Measurements from ENCODE around the gene BRCA2.

Gene BRCA2

GRCh38 chr13:32390048-32390447 is 74.7 kb downstream of the BRCA2 start:
- TF ChIP-seq CTCF (IDR thresholded peaks at IDR 0.05; ENCODE audit: borderline replicate concordance, control extremely low read depth, extremely low read depth, insufficient read depth, missing control alignments) = no peak
- in situ Hi-C loops (cut with MboI; ENCODE audit: low sequenced_read_pairs, unreplicated experiment) = no loop called here
- DNase-seq (ENCODE audit: low spot score) = no peak

GRCh38 chr13:32390484-32390883 is 75.2 kb downstream of the BRCA2 start:
- no peak for DNase-seq (ENCODE audit: low spot score)
- TF ChIP-seq CTCF (IDR thresholded peaks at IDR 0.05; ENCODE audit: borderline replicate concordance, control extremely low read depth, extremely low read depth, insufficient read depth, missing control alignments) = no peak
- in situ Hi-C loops (cut with MboI; ENCODE audit: low sequenced_read_pairs, unreplicated experiment) = no loop called here

GRCh38 chr13:32391101-32391619 is 75.9 kb downstream of the BRCA2 start:
- in situ Hi-C loops (cut with MboI; ENCODE audit: low sequenced_read_pairs, unreplicated experiment) = no loop called here
- no peak for DNase-seq (ENCODE audit: low spot score)
- no peak for TF ChIP-seq CTCF (IDR thresholded peaks at IDR 0.05; ENCODE audit: borderline replicate concordance, control extremely low read depth, extremely low read depth, insufficient read depth, missing control alignments)

GRCh38 chr13:32403108-32403507 is 87.8 kb downstream of the BRCA2 start:
- in situ Hi-C loops (cut with MboI; ENCODE audit: low sequenced_read_pairs, unreplicated experiment) = no loop called here
- no peak for DNase-seq (ENCODE audit: low spot score)
- no peak for TF ChIP-seq CTCF (IDR thresholded peaks at IDR 0.05; ENCODE audit: borderline replicate concordance, control extremely low read depth, extremely low read depth, insufficient read depth, missing control alignments)

GRCh38 chr13:32407854-32408253 is 92.5 kb downstream of the BRCA2 start:
- TF ChIP-seq CTCF (IDR thresholded peaks at IDR 0.05; ENCODE audit: borderline replicate concordance, control extremely low read depth, extremely low read depth, insufficient read depth, missing control alignments) = no peak
- in situ Hi-C loops (cut with MboI; ENCODE audit: low sequenced_read_pairs, unreplicated experiment) = no loop called here
- DNase-seq (ENCODE audit: low spot score) = no peak

- in situ Hi-C loops (cut with MboI; ENCODE audit: low sequenced_read_pairs, unreplicated experiment) = no loop called here
- no peak for TF ChIP-seq CTCF (IDR thresholded peaks at IDR 0.05; ENCODE audit: borderline replicate concordance, control extremely low read depth, extremely low read depth, insufficient read depth, missing control alignments)
- no peak for DNase-seq (ENCODE audit: low spot score)
Measured at GRCh38 chr13:32408296-32409000, 93.1 kb downstream of the BRCA2 start.
